D721Med (cell line): Measurements from ENCODE around the gene CPNE6.
"Not testable (repeated sequence)": the region's sequence is repeated elsewhere in the genome, so short reads cannot be mapped to it uniquely, and the experiment has no call there.

ENCODE experiments used
- DNase-seq: peaks from one replicate; pipeline ENCODE4 v3.0.0; 2011; ENCODE audit warnings: low spot score; ENCODE audit not compliant: insufficient read length
- FAIRE-seq: peaks from 2 replicates; lab custom pipeline; 2011; peaks lifted over from hg19 to GRCh38; lab: Jason Lieb, UNC
- CTCF ChIP-seq: IDR thresholded peaks from 2 replicates; pipeline ENCODE4 v1.5.1; 2012; ENCODE audit warnings: mild to moderate bottlenecking, control low read depth; ENCODE audit not compliant: insufficient read depth; ENCODE audit errors: missing control alignments

CPNE6 gene

GRCh38 chr14:24103451-24103850 lies 32.1 kb downstream of the CPNE6 start:
- TF ChIP-seq CTCF, result no peak
- no peak for FAIRE-seq
- no peak for DNase-seq

DNA sequence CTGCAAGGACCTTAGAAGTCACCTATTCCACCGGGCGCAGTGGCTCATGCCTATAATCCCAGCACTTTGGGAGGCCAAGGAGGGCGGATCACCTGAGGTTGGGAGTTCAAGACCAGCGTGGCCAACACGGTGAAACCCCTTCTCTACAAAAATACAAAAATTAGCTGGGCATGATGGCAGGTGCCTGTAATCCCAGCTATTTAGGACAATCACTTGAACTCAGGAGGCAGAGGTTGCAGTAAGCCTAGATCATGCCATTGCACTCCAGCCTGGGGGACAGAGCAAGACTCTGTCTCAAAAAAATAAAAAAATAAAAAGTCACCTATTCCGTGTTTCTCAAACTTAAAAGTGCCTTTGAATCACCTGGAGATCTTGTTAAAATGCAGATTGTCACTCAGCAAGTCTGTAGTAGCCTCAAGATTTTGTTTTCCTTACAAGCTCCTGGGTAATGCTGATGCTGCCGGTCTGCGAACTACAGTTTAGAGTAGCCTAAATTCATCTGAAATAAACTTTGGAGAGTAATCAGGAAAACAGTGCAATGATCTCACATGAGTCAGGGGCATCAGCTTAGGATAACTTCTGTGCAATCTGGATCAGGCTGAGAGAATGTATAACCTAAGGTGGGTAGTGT lies 34.4 kb downstream of the CPNE6 start:
- FAIRE-seq, DNase-seq: not testable (repeated sequence)

GRCh38 chr14:24106672-24107271 lies 35.4 kb downstream of the CPNE6 start:
- TF ChIP-seq CTCF, result no peak
- DNase-seq, result no peak
- no peak for FAIRE-seq

GRCh38 chr14:24108336-24108874 lies 37.0 kb downstream of the CPNE6 start:
- peak; percentile 21 for FAIRE-seq
- no peak for TF ChIP-seq CTCF

GRCh38 chr14:24110060-24110459 lies 38.7 kb downstream of the CPNE6 start:
- FAIRE-seq (no peak), DNase-seq (no peak)
- TF ChIP-seq CTCF, result no peak

More at GRCh38 chr14:24108336-24108874, 37.0 kb downstream of the CPNE6 start:
- DNase-seq, result no peak

DNA sequence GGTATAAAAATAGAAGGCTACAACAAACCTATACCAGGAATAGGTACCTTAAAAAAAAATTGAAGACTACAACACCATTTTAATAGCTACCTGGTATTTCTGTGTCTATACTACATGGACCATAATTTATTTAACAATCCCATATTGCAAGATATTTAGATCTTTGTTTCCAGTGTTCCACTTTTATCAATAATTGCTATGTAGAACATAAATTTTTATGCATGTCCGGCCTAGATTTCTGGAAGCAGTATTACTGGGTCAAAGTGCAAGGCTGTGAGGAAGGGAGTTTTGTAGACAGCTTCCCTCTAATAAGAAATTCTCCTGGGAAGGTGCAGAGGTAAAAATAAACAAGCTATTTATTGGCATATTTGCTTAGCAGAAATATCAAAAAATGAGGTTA lies 39.2 kb downstream of the CPNE6 start:
- no peak for TF ChIP-seq CTCF
- DNase-seq (no peak), FAIRE-seq (no peak)

DNA sequence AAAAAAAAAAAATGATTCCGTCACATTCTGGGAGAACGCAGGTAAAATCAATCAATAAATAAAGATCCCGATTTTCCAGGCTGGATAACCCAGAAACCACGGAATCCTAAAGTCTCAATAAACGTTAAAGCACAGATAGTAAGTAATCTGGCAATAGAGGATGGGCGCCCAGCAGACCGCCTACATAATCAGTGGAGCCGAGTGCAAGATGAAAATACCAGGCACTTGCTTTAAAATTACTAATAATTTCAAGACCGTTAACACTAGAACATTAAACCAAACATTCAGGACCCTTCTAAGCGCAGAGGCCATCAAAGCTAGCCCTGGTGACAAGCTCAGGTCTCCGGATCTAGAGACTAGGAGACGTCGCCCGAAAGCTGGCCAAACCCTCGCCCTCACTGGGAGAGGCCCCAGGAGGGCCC lies 42.0 kb downstream of the CPNE6 start:
- DNase-seq (no peak), FAIRE-seq (no peak)
- TF ChIP-seq CTCF, result no peak
